HG02588 (cell line): ENCODE results near the gene ADAMTS17.

Experiments
- ATAC-seq: cut with Tn5 transposase; IDR thresholded peaks from one replicate; pipeline ENCODE4 v1.9.1; 2021; ENCODE audit warnings: mild to moderate bottlenecking, moderate library complexity; ENCODE audit not compliant: unreplicated experiment

ADAMTS17 gene

GRCh38 chr15:100141311-100142001 lies 200.3 kb downstream of the ADAMTS17 start:
- no peak for ATAC-seq

GRCh38 chr15:100140527-100141308 lies 201.1 kb downstream of the ADAMTS17 start:
- ATAC-seq = no peak

GRCh38 chr15:100134586-100134985 lies 207.2 kb downstream of the ADAMTS17 start:
- no peak for ATAC-seq

GRCh38 chr15:100134089-100134583 lies 207.6 kb downstream of the ADAMTS17 start:
- no peak for ATAC-seq

GRCh38 chr15:100133001-100133400 lies 208.8 kb downstream of the ADAMTS17 start:
- ATAC-seq = no peak

- no peak for ATAC-seq
Measured at GRCh38 chr15:100132309-100132708, 209.5 kb downstream of the ADAMTS17 start.

GRCh38 chr15:100131321-100132224 lies 210.2 kb downstream of the ADAMTS17 start:
- no peak for ATAC-seq

GRCh38 chr15:100129677-100130076 lies 212.1 kb downstream of the ADAMTS17 start:
- no peak for ATAC-seq

GRCh38 chr15:100125401-100126191 lies 216.2 kb downstream of the ADAMTS17 start:
- no peak for ATAC-seq

- ATAC-seq = no peak
Measured at GRCh38 chr15:100124936-100125335, 216.8 kb downstream of the ADAMTS17 start.

GRCh38 chr15:100124361-100124760 lies 217.4 kb downstream of the ADAMTS17 start:
- ATAC-seq = no peak

GRCh38 chr15:100123611-100124010 lies 218.2 kb downstream of the ADAMTS17 start:
- no peak for ATAC-seq

GRCh38 chr15:100121285-100121684 lies 220.5 kb downstream of the ADAMTS17 start:
- no peak for ATAC-seq

- ATAC-seq = no peak
Measured at GRCh38 chr15:100120111-100120510, 221.7 kb downstream of the ADAMTS17 start.

GRCh38 chr15:100118546-100118945 lies 223.2 kb downstream of the ADAMTS17 start:
- ATAC-seq = no peak

- ATAC-seq = no peak
Measured at GRCh38 chr15:100116416-100117190, 225.2 kb downstream of the ADAMTS17 start.

- ATAC-seq = no peak
Measured at GRCh38 chr15:100115711-100116090, 226.1 kb downstream of the ADAMTS17 start.

- ATAC-seq = no peak
Measured at GRCh38 chr15:100115066-100115710, 226.6 kb downstream of the ADAMTS17 start.

- ATAC-seq = no peak
Measured at GRCh38 chr15:100114571-100114970, 227.2 kb downstream of the ADAMTS17 start.
